Ishikawa (cell line): ENCODE measurements around the gene HYCC1.

Experiments used
- CEBPB ChIP-seq: IDR thresholded peaks from 2 replicates; pipeline ENCODE4 v1.6.1; 2012
- CREB1 ChIP-seq: IDR thresholded peaks from 2 replicates; pipeline ENCODE4 v1.6.1; 2012; ENCODE audit warnings: low read depth
- EGR1 ChIP-seq: IDR thresholded peaks from 2 replicates; pipeline ENCODE4 v1.6.1; 2012
- EP300 ChIP-seq: IDR thresholded peaks from 2 replicates; pipeline ENCODE4 v1.6.1; 2012; ENCODE audit warnings: borderline replicate concordance
- FOXM1 ChIP-seq: IDR thresholded peaks from 2 replicates; pipeline ENCODE4 v1.6.1; 2012; ENCODE audit warnings: low read depth, borderline replicate concordance
- NFIC ChIP-seq: IDR thresholded peaks from 2 replicates; pipeline ENCODE4 v1.6.1; 2012
- RAD21 ChIP-seq: IDR thresholded peaks from 2 replicates; pipeline ENCODE4 v1.6.1; 2012; ENCODE audit warnings: low read depth
- TAF1 ChIP-seq: IDR thresholded peaks from 2 replicates; pipeline ENCODE4 v1.6.1; 2012; ENCODE audit warnings: low read depth, mild to moderate bottlenecking
- TCF12 ChIP-seq: IDR thresholded peaks from 2 replicates; pipeline ENCODE4 v1.6.1; 2012; ENCODE audit warnings: low read depth
- TEAD4 ChIP-seq: IDR thresholded peaks from 2 replicates; pipeline ENCODE4 v1.6.1; 2012
- YY1 ChIP-seq: IDR thresholded peaks from 2 replicates; pipeline ENCODE4 v1.6.1; 2012; ENCODE audit warnings: low read depth
- ZBTB7A ChIP-seq: IDR thresholded peaks from 2 replicates; pipeline ENCODE4 v1.6.1; 2012; ENCODE audit warnings: low read depth
- TF ChIP-seq, protein P1 (sequence below): IDR thresholded peaks from 2 replicates; pipeline ENCODE4 v1.6.1; 2012
- TF ChIP-seq, protein P2 (sequence below): IDR thresholded peaks from 2 replicates; pipeline ENCODE4 v1.6.1; 2012; ENCODE audit warnings: low read depth, mild to moderate bottlenecking
- TF ChIP-seq, protein P3 (sequence below): IDR thresholded peaks from 2 replicates; pipeline ENCODE4 v1.6.1; 2012

The HYCC1 gene

GRCh38 chr7:23011222-23011924, 2.6 kb downstream of the HYCC1 start:
- TF ChIP-seq YY1, result no peak
- TF ChIP-seq, protein P1, sequence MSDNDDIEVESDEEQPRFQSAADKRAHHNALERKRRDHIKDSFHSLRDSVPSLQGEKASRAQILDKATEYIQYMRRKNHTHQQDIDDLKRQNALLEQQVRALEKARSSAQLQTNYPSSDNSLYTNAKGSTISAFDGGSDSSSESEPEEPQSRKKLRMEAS, result no peak
- TF ChIP-seq EP300, result no peak
- no peak for TF ChIP-seq TAF1

- TF ChIP-seq, protein P2, sequence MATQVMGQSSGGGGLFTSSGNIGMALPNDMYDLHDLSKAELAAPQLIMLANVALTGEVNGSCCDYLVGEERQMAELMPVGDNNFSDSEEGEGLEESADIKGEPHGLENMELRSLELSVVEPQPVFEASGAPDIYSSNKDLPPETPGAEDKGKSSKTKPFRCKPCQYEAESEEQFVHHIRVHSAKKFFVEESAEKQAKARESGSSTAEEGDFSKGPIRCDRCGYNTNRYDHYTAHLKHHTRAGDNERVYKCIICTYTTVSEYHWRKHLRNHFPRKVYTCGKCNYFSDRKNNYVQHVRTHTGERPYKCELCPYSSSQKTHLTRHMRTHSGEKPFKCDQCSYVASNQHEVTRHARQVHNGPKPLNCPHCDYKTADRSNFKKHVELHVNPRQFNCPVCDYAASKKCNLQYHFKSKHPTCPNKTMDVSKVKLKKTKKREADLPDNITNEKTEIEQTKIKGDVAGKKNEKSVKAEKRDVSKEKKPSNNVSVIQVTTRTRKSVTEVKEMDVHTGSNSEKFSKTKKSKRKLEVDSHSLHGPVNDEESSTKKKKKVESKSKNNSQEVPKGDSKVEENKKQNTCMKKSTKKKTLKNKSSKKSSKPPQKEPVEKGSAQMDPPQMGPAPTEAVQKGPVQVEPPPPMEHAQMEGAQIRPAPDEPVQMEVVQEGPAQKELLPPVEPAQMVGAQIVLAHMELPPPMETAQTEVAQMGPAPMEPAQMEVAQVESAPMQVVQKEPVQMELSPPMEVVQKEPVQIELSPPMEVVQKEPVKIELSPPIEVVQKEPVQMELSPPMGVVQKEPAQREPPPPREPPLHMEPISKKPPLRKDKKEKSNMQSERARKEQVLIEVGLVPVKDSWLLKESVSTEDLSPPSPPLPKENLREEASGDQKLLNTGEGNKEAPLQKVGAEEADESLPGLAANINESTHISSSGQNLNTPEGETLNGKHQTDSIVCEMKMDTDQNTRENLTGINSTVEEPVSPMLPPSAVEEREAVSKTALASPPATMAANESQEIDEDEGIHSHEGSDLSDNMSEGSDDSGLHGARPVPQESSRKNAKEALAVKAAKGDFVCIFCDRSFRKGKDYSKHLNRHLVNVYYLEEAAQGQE, result no peak
- TF ChIP-seq TEAD4, result no peak
- TF ChIP-seq, protein P3, sequence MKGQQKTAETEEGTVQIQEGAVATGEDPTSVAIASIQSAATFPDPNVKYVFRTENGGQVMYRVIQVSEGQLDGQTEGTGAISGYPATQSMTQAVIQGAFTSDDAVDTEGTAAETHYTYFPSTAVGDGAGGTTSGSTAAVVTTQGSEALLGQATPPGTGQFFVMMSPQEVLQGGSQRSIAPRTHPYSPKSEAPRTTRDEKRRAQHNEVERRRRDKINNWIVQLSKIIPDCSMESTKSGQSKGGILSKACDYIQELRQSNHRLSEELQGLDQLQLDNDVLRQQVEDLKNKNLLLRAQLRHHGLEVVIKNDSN, result no peak
- no peak for TF ChIP-seq FOXM1
- TF ChIP-seq RAD21, result no peak
- no peak for TF ChIP-seq EGR1
- TF ChIP-seq TAF1, result no peak
- TF ChIP-seq, protein P1, result no peak
- TF ChIP-seq ZBTB7A, result no peak
- TF ChIP-seq TCF12, result no peak
- TF ChIP-seq YY1, result no peak
- TF ChIP-seq EP300, result no peak
- no peak for TF ChIP-seq NFIC
- TF ChIP-seq CREB1, result no peak
- TF ChIP-seq CEBPB, result no peak
Measured at GRCh38 chr7:23009303-23009702, 4.6 kb downstream of the HYCC1 start.

DNA sequence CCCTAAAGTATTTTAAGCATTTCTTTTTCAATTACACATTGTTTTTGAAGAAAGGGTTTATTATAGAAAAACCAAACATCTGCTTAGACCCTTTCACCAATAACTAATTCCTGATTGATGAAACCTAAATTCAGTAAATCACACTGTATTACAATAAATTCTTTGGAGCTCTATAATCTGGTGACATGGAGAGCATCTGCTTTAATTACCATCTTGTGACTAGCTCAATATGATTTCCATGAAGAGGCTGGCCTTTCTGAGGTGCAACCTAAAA, 9.7 kb downstream of the HYCC1 start:
- TF ChIP-seq CREB1, result no peak
- TF ChIP-seq ZBTB7A, result no peak
- TF ChIP-seq EGR1, result no peak
- no peak for TF ChIP-seq NFIC
- TF ChIP-seq TCF12, result no peak
- TF ChIP-seq FOXM1, result no peak
- TF ChIP-seq TEAD4, result no peak
- TF ChIP-seq, protein P3, result no peak
- TF ChIP-seq EP300, result no peak
- no peak for TF ChIP-seq TAF1
- no peak for TF ChIP-seq CEBPB
- no peak for TF ChIP-seq YY1
- TF ChIP-seq RAD21, result no peak
- TF ChIP-seq, protein P1, result no peak
- TF ChIP-seq, protein P2, result no peak

DNA sequence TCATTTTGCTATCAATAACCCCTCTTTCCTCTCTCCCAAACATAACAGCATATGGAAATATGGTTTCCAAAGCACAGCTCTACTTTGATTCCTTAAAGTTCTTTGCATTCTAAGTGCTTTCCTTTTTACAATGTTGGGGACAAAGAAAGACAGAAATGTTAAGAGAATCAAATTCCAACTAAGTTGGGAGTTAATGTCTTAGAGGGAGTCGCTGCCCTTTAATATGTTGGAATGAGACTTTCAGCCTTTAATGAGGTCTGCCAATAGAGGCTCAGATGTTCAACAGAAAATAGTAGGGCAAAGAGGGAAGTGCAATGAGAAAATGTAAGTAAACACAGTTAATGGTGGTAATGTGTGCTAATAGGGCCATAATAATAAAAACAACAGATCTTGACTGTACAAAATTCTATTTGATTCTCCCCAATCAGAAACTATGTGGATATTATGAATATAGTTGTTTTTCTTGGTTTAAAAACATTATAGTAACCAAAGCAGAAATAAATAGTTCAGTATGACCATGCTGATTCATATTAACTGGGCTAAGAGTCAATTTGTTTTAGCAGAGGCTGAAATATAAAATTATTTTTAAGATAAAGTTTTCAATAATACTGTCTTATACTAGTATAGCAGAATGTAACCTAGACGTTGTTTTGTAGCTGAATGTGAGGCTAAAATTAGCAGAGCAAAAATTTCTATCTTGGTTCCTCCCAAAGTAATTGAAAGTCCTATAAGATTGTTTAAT, 10.3 kb downstream of the HYCC1 start:
- TF ChIP-seq, protein P1, result no peak
- TF ChIP-seq ZBTB7A, result no peak
- TF ChIP-seq, protein P3, result no peak
- no peak for TF ChIP-seq EP300
- TF ChIP-seq CREB1, result no peak
- no peak for TF ChIP-seq CEBPB

- TF ChIP-seq CEBPB, result no peak
- no peak for TF ChIP-seq TEAD4
- no peak for TF ChIP-seq TCF12
- no peak for TF ChIP-seq ZBTB7A
- no peak for TF ChIP-seq FOXM1
- TF ChIP-seq, protein P2, result no peak
- TF ChIP-seq CREB1, result no peak
Measured at GRCh38 chr7:23002698-23003097, 11.2 kb downstream of the HYCC1 start.
